HL-60/S4 treated with phorbol 12-myristate 13-acetate at 8.2 ng/mL for 4 days and 3 days (cell line): ENCODE results near the gene HBA1.
"Not testable (repeated sequence)": the region's sequence is repeated elsewhere in the genome, so short reads cannot be mapped to it uniquely, and the experiment has no call there.

Experiments used
- in situ Hi-C: fragments of 300-500 bp; cut with MboI; formaldehyde crosslinking; loops from 2 replicates; pipeline ENCODE4 v1.15.0; 2022; ENCODE audit warnings: low sequenced_read_pairs

Gene HBA1

DNA sequence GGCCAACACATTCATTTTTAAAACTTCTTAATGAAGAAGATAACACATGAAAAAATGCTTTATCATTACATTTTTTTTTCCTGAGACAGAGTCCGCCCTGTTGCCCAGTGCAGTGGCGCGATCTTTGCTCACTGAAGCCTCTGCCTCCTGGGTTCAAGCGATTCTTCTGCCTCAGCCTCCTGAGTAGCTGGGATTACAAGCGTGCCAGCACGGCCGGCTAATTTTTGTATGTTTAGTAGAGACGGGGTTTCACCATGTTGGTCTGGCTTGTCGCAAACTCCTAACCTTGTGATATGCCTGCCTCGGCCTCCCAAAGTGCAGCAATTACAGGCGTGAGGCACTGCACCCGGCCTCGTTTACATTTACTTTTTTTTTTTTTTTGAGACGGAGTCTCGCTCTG, 17.0 kb downstream of the HBA1 start:
- in situ Hi-C loops: no loop called here

DNA sequence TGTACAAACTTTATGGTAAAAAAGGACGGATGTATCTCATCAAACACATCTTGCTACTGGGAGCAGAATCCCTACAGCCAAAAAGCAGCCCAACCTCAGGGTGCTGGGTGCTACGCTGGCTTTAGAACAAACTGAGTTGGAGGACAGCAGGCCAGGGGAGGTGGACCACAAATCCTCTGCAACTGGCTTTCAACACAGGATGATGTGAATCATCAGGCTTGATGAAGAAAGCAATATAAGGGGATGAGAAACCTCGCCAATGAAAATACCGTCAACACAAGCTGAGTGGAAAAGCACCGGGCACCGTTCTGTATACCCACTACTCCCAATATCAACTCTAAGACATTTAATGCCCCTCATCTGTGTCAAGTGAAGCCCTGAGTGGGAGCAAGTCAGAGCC, 18.0 kb downstream of the HBA1 start:
- in situ Hi-C loops: no loop called here

DNA sequence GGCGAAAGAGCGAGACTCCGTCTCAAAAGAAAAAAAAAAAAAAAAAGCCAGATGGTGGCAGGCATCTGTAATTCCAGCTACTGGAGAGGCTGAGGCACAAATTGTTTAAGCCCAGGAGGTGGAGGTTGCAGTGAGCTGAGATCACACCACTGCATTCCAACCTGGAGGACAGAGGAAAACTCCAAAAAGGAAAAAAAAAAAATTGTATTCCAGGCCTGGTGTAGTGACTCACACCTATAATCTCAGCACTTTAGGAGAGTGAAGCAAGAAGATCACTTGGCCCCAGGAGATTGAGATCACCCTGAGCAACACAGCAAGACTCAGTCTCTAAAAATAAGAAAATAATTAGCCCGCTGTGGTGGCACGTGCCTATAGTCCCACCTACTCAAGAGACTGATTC, 23.9 kb downstream of the HBA1 start:
- in situ Hi-C loops: no loop called here

DNA sequence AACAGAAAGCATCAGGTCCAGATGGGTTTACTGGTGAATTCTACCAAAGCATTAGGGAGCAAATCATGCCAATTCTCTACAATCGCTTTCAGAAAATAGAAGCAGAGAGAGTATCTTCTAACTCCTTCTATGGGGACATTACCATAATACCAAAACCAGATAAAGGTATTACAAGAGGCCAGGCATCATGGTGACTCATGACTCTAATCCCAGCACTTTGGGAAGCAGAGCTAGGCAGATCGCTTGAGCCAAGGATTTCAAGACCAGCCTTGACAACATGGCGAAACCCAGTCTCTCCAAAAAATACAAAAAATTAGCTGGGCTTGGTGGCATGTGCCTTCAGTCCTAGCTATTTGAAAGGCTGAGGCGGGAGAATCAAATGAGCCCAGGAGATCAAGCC, 26.8 kb downstream of the HBA1 start:
- in situ Hi-C loops: no loop called here

DNA sequence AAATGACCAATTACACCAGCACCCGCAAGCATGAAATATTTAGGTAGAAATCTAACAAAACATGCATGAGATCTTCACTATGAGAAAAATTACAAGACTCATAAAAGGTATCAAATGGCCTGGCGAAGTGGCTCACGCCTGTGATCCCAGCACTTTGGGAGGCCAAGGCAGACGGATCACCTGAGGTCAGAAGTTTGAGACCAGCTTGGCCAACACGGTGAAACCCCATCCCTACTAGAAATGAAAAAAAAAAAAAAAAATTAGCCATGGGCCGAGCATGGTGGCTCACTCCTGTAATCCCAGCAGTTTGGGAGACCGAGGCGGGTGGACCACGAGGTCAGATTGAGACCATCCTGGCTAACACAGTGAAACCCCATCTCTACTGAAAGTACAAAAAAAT, 27.6 kb downstream of the HBA1 start:
- in situ Hi-C loops: not testable (repeated sequence)

DNA sequence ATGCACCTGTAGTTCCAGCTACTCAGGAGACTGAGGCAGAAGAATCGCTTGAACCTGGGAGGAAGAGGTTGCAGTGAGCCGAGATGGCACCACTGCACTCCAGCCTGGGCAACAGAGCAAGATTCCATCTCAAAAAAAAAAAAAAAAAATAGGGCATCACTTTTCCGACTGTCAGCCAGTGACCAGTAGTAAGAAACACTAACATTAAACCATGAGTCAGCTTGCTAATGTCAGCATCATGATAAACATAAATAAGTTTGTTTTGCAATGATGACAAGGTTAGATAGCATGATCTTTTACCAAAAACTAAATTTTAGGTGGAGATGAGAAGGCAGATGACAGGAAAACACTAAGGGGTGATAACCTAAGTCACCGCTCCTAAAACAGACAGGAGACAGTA, 32.9 kb downstream of the HBA1 start:
- in situ Hi-C loops: not testable (repeated sequence)

DNA sequence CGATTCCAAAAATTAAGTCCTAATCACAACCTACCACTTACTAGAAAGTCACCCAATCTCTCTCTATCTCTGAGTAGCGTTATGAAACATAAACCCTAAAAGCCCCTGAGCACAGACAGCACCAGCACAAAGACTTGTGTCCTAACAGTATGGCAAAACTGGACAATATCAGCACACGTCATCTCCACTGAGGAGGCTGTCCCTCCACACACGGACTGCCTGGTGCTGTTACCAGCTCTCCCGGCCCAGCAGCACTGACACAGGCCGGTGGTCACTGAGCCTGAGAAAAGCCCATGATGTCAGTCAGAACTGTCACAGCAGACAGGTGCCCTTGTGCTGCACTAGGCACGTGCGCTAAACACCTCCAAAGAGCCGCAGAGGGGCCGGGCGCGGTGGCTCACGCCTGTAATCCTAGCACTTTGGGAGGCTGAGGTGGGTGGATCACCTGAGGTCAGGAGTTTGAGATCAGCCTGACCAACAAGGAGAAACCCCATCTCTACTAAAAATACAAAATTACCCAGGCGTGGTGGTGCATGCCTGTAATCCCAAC, 35.2 kb downstream of the HBA1 start:
- in situ Hi-C loops: not testable (repeated sequence)

DNA sequence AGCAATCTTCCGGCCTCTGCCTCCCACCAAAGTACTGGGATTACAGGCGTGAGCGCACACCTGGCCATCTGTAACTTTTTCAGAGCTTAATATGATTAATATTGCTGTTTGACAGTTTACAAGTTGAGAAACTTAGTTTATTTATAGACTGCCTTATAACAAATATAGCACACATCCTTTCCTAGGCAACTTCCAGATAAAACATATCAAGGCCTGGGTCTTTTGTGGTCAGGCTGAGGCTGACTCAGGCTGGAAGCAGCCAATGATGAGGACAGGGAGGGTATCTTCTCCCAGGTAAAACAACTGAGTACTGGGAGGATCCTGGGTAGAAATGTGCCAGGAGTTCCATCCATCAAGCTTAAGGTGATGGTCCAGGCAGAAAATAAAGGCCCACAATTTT, 36.5 kb downstream of the HBA1 start:
- in situ Hi-C loops: no loop called here

DNA sequence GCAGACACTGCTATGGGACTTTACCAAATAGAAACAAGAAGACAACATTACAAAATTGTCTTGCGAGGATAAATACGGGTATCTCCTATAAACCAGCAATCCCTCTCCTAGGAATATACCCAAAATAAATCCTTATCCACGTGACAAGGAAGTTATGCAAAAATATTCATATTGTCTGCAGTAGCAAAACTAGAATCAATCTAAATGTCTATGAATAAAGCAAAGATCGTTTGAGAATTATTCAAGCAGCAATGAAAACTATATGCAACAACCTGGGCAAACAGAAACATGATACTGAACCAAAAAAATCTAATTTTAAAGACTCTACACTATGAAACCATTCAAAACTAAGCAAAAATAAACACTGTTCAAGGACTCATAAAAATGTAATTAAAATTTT, 43.5 kb downstream of the HBA1 start:
- in situ Hi-C loops: loop anchor here (10.0 kb wide), 1 partner anchor 135 kb away; the partner anchor contains the start of gene AXIN1
